ENCODE measurements around the gene JPH4. TPM values are rescaled to one million over a fixed set of nuclear protein-coding genes. Genes with fewer than 3 reads are reported as not detected.

The JPH4 gene
- total RNA-seq, 1 donor from 2014 or later = 2.0 TPM

DNA sequence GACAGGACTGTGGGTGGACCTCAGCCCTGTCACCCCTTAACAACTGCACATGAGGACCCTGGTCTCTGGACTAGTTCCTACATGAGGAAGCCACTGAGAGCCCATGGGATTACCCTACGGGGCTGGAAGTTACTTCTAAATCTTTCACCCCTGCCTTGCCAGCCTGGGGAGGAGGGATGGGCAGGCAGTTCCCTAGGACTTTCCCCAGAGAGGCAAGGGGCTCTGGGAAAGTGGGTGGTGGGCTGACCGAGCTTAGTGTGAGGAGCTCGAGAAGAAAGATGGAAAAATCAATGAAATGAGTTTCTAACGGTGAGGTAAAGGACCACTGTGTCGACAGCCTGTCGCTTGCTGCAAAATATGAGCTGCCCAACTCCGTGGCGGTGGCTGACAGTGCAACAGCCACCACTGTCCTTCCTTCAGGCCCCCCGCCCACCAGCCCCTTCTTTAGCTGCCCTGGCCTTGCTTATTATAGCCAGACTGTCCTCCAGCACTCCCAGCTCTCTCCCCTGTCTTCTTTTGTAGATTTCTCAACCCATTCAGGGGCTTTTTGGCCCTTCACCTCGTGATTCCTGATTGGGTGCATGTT, 32.0 kb downstream of the JPH4 start:
- no peak for DNase-seq
- ChIA-PET POLR2A (no interaction called here), CTCF (interaction anchor here (1.1 to 1.3 kb wide), 2 partner anchors 12 to 16 kb away, joined by 3 read pairs; no protein-coding TSS in a partner anchor)
- no peaks in the 10 kb centered on the region for H3K9me3 Mint-ChIP-seq
- no peak overlapping the region for H3K27ac Mint-ChIP-seq
- no peak for ATAC-seq (ENCODE audit: low read depth)
- no peaks in the 10 kb centered on the region for H3K27me3 Mint-ChIP-seq
- peaks cover 3% of the 10 kb centered on the region for H3K36me3 Mint-ChIP-seq (ENCODE audit: low read depth)
- TF ChIP-seq, protein P1, sequence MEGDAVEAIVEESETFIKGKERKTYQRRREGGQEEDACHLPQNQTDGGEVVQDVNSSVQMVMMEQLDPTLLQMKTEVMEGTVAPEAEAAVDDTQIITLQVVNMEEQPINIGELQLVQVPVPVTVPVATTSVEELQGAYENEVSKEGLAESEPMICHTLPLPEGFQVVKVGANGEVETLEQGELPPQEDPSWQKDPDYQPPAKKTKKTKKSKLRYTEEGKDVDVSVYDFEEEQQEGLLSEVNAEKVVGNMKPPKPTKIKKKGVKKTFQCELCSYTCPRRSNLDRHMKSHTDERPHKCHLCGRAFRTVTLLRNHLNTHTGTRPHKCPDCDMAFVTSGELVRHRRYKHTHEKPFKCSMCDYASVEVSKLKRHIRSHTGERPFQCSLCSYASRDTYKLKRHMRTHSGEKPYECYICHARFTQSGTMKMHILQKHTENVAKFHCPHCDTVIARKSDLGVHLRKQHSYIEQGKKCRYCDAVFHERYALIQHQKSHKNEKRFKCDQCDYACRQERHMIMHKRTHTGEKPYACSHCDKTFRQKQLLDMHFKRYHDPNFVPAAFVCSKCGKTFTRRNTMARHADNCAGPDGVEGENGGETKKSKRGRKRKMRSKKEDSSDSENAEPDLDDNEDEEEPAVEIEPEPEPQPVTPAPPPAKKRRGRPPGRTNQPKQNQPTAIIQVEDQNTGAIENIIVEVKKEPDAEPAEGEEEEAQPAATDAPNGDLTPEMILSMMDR (IDR thresholded peaks at IDR 0.05) = no peak
- no peak overlapping the region for H3K4me3 Mint-ChIP-seq
- H3K4me1 Mint-ChIP-seq = no peaks in the 10 kb centered on the region
- intact Hi-C loops (cut with micrococcal nuclease) = no loop called here

DNA sequence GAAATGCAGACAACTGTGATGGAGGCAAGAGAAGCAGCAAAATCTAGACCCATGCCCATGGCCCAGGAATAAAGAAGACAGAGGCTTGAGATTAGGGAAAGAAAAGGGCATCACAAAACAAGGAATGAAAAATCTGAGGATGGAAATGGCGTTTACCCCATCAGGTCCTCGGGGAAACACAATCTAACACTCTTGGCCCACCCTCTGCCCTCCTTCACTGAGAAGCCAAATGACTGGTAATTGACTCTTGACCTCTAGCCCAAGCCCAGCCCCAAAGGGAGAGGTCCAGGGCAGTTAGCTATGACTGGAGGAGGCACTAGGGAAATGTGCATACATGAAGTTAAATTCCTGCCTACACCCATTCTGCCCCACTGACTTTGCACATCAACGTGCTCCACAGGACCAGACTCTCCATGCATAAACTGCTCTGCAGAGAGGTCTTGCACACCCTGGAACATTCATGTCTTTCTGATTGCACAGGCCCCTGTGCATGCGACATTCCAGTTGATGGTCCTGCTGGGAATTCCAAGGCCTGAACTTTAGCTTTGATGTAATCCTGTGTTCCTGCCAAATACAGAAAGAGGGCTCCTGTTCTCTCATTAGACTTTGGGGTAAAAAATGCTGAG, 32.7 kb downstream of the JPH4 start:
- intact Hi-C loops (cut with micrococcal nuclease) = no loop called here
- DNase-seq (no peak), ATAC-seq (ENCODE audit: low read depth) (no peak)
- no peaks in the 10 kb centered on the region for H3K27me3 Mint-ChIP-seq
- no peaks in the 10 kb centered on the region for H3K4me1 Mint-ChIP-seq
- H3K36me3 Mint-ChIP-seq (ENCODE audit: low read depth) = no peaks in the 10 kb centered on the region
- no peak overlapping the region for H3K27ac Mint-ChIP-seq
- ChIA-PET CTCF (interaction anchor here (1.1 kb wide), 1 partner anchor 17 kb away, joined by 3 read pairs; no protein-coding TSS in a partner anchor), POLR2A (interaction anchor here (0.6 kb wide), 1 partner anchor 72 kb away, joined by 3 read pairs; no protein-coding TSS in a partner anchor)
- TF ChIP-seq, protein P1 (IDR thresholded peaks at IDR 0.05) = no peak
- no peaks in the 10 kb centered on the region for H3K9me3 Mint-ChIP-seq
- H3K4me3 Mint-ChIP-seq = no peak overlapping the region

DNA sequence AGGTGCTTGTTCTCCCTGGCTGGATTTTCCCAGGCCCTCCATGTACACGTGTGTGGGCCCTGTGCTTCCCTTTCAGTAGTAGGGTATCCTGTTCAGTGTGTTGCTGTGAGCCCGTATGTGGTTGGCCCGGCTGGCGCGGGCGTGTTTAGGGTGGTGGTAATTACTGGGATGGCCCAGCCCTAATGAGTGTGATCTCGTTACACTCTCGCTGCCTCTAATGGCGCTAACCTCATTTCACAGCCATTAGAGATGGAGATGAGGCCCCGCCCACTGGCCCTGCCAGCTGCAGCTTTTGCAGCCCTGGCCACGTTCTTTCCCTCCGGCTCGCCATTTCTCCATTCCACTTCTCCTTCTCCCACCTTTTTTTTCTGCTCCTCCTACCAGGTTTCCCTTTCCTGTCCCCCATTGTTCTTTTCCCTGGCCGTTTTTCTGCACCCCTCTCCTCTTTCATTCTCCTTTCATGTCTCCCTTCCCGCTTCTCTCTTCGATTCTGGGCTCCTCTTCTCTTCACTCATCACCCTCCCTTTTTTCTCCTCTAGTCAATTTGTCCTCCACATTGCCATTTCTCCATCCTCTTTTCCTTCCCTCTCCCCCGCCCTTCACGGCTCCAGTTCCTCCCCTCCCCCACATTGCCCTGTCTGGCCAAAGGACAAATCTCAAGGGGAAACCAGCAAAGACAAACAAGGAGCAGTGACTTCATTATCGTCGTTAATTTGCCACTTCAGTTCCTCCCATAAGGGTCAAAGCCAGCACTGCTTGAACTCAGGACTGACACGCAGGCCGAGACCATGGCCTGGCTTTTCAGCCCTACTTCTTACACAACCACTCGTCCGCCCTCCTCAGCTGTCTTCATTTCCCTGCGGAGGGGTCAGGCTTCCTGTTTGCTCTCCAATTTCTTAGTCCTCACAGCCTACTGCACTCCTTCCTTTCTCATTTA, 33.8 kb downstream of the JPH4 start:
- Mint-ChIP-seq H3K4me1 (no peaks in the 10 kb centered on the region), H3K36me3 (ENCODE audit: low read depth) (no peaks in the 10 kb centered on the region), H3K27ac (no peak overlapping the region), H3K27me3 (peaks cover under 1% of the 10 kb centered on the region), H3K4me3 (no peak overlapping the region), H3K9me3 (no peaks in the 10 kb centered on the region)
- ChIA-PET CTCF (no interaction called here), POLR2A (no interaction called here)
- intact Hi-C loops (cut with micrococcal nuclease) = no loop called here
- DNase-seq = no peak
- no peak for ATAC-seq (ENCODE audit: low read depth)
- TF ChIP-seq, protein P1 (IDR thresholded peaks at IDR 0.05) = no peak

DNA sequence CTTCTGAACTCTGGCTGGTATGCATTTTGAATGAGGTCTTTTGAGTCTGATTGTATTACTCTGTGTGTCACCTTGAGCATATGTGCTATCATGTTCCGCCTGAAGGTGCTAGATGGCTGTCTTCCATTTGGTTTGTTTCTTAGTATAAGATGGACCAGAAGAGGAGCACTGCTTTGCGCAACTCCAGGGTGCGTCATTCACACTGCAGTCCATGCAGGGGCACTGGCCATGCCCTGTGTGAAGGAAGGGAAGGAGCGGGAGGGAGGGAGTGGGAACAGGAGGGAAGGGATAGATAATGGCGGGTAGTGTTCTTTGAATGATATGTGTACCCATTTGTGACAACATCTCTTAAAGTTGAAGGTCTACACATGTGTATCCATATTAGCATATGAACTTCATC, 35.2 kb downstream of the JPH4 start:
- no peak overlapping the region for H3K27ac Mint-ChIP-seq
- H3K4me1 Mint-ChIP-seq = no peaks in the 10 kb centered on the region
- ChIA-PET CTCF (no interaction called here), POLR2A (no interaction called here)
- ATAC-seq (ENCODE audit: low read depth) (no peak), DNase-seq (no peak)
- H3K36me3 Mint-ChIP-seq (ENCODE audit: low read depth) = no peaks in the 10 kb centered on the region
- no peaks in the 10 kb centered on the region for H3K9me3 Mint-ChIP-seq
- intact Hi-C loops (cut with micrococcal nuclease) = no loop called here
- TF ChIP-seq, protein P1 (IDR thresholded peaks at IDR 0.05) = no peak
- peaks cover 2% of the 10 kb centered on the region for H3K27me3 Mint-ChIP-seq
- H3K4me3 Mint-ChIP-seq = no peak overlapping the region

DNA sequence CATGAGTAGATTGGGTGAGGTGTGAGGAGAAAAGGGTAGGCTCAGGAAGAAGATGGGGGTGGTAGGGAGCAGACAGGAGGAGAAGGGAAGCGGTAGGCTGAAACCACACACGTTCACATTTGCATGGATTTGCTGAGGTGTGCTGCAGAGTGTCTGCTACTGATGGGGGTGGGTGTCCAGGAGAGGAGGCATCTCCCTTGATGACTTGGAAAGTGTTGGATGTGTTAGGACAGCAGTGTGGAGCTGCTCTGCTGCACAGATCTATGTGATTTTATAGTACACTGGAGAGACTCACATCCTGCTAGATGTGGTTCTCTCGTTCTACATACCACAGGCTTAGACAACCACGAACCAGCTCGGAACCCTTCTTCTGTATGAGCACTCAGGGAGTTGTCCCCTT, 36.3 kb downstream of the JPH4 start:
- H3K4me1 Mint-ChIP-seq = no peaks in the 10 kb centered on the region
- DNase-seq (no peak), ATAC-seq (ENCODE audit: low read depth) (no peak)
- no peaks in the 10 kb centered on the region for H3K9me3 Mint-ChIP-seq
- POLR2A ChIA-PET = no interaction called here
- TF ChIP-seq, protein P1 (IDR thresholded peaks at IDR 0.05) = no peak
- intact Hi-C loops (cut with micrococcal nuclease) = no loop called here
- H3K36me3 Mint-ChIP-seq (ENCODE audit: low read depth) = no peaks in the 10 kb centered on the region
- CTCF ChIA-PET = interaction anchor here (0.6 to 1.5 kb wide), 2 partner anchors 10 to 63 kb away, joined by 3 to 4 read pairs; no protein-coding TSS in a partner anchor
- peaks cover 2% of the 10 kb centered on the region for H3K27me3 Mint-ChIP-seq
- H3K27ac Mint-ChIP-seq = no peak overlapping the region
- H3K4me3 Mint-ChIP-seq = no peak overlapping the region

Measured in activated B cell treated with CpG ODN at 0.5 μM for 24 hours (primary cell).